HG03139 (cell line): ENCODE results near the gene METRN.
"Not testable (repeated sequence)": the region's sequence is repeated elsewhere in the genome, so short reads cannot be mapped to it uniquely, and the experiment has no call there.

Source experiments
- ATAC-seq: cut with Tn5 transposase; IDR thresholded peaks from one replicate; pipeline ENCODE4 v1.9.1; 2021; ENCODE audit not compliant: unreplicated experiment

The METRN gene

DNA sequence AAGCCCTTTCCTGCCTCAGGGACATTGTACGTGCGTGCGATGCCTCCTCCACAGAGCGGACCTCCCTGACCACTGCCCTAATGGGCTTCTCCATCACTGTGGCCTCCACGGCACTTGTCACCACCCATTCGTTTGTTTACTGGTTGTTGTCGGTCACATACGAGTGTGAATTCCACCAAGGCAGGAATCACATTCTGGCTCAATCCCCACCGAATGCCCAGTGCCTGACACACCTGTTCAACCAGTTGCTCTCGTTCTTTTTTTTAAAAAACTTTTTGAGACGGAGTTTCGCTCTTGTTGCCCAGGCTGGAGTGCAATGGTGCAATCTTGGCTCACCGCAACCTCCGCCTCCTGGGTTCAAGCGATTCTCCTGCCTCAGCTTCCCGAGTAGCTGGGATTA lies 23.7 kb upstream of the METRN start:
- not testable (repeated sequence) for ATAC-seq

DNA sequence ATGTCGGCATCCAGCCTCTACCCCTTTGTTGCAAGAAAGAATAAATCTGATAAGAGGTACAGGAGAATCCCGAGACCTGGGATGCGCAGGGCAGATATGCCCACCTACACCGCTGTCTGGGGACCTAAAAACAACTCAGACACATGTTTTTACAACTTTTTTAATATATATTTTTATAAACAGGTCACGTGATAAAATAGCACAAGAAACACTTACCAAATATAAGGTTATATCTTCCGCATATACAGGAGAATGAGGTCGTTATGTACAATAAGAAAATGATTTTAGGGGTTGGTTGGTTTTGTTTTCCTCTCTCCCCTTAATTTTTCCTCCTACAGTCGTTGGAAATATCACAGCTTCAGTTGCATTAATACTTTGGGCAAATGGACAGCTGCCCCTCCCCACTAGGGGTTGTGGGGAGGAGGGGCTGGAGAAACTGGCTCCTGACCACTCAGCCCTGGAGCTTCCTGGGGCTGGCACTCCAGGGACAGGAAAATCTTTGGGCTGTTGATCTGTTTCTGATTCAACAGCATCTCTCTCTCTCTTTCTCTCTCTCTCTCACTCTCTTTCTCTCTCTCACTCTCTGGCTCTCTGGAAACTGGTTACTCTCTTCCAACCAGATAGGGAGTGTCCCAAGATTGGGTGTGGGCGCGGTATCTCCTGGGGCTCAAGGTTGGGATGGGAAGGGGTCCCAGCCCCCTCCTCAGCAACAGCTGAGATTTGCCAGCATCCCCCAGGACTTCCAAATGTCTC lies 22.4 kb upstream of the METRN start:
- ATAC-seq: no peak

DNA sequence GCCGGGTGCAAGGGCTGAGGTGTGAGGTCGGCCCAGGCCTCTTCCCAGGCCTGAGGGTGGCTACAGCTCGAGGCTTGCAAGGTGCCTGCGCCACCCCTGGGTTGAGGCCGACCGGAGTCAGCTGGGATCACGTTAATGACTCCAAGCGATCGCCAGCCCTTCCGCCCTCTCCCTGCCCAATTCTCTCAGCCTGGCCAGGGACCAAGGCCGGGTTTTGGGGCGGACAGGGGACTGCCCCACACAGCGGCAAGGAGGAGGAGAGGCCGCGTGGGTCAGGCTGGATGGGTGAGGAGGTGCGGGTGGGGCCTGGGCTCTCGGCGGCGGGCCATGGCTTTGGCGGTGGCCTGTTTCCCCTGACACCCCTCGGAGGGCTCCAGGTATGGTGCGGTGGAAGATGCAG lies 21.6 kb upstream of the METRN start:
- no peak for ATAC-seq

- ATAC-seq: no peak
Observed at GRCh38 chr16:693766-694165, 21.2 kb upstream of the METRN start.

- ATAC-seq: no peak
Observed at GRCh38 chr16:694187-694862, 20.6 kb upstream of the METRN start.

DNA sequence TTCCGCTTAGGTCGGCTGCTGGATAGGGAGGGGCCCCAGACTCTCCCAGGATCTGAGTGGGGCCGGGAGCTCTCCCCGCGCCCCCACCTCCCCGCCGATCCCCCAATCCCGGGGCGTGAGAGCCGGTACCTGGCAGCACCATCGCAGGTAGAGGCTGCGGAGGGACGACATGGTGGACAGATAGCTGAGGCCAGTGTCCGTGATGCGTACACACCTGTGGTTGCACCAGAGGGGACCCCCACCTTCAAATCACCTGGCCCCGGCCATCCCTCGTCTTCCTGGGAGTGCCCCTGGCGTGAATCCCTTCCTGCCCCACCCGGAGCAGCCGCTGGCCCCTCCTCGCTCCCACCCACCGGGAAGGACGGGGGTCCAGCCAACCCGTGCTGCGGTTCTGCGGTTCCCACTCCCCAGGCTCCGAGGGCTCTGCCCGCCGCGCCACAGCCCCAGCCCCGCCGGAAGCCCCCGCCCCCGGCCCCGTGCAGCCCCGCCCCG lies 20.0 kb upstream of the METRN start:
- no peak for ATAC-seq

GRCh38 chr16:695355-696089 lies 19.4 kb upstream of the METRN start:
- no peak for ATAC-seq

GRCh38 chr16:698911-699671 lies 15.8 kb upstream of the METRN start:
- ATAC-seq: no peak

DNA sequence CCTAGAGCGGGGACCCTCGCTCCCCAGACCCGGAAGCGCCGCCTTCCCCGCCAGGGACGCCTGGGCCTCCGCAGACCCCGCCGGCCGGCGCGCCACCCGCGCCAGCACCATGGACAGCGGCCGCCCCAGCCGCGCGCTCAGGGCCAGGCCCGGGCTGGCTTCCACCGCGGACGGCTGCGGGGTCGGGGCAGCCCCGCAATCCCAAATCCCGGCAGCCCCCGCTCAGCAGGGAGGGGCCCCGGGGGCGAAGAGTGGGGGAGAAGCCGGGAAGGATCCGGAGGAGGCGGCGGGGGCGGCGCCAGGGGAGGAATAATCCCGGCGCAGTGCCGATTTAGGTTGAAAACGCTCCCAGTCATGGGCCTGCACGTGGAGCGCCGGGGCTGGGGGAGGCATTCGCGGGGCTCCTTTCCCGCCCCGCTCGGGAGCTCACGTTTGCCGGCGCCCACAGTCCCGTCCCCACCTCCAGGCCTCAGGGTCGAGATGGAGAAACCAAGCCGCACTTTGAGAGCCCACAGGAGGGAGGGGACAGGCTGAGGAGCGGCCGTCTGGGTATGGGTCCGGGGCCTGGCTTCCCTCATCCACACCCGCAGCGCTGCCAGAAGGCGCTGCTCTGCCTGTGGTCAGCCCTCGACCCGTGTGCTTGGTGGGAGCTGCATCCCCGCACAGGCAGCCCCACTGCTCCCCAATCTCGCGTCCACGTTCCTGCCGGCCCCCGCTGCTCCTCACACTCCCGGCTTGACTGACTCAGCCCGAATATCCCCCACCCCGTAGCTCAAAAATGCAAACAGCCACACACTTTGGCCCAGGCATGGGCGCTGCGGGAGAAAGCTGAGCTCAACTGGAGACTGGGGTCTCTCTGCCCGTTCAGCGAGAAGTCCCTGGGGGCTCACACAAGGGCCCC lies 14.0 kb upstream of the METRN start:
- ATAC-seq: no peak

DNA sequence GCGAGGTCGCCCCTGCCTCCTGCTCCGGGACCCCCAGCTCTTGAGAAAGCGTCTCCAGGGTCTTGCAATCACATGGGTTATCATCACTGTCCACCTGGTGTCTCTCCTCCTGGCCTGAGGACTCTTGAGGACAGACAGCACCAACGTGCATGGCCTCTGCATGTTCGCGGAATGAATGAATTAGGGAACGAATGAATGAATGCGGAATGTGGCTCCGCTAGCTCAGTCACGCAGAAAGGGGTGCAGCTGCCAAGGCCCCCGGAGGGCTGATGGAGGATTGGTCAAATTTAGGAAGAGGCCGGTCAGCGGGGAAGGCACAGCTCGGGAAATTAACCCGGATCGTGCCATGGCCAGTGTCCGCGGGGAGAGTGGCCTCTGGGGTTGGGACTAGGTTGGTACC lies 12.6 kb upstream of the METRN start:
- no peak for ATAC-seq

DNA sequence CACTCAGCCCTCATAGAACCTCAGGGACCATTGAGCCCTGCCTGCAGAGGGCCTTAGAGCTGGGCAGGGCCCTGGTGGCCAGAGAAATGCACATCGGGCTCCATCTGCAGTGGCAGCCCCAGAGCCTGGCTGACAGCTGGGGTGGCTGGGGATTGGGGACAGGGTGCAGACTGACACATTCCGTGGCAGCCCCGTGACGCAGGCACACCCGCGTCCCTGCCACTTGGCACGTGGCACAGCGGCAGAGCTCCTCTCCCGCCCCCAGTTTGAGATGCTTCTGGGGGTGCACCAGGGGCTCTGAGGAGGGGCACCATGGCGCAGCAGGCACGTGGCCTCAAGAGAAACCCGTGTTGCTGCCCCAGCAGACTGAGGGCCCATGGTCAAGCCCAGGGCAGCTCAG lies 11.5 kb upstream of the METRN start:
- ATAC-seq: no peak

GRCh38 chr16:704047-704446 lies 10.9 kb upstream of the METRN start:
- ATAC-seq: no peak

GRCh38 chr16:704552-705380 lies 10.2 kb upstream of the METRN start:
- ATAC-seq: no peak

- ATAC-seq: no peak
Observed at GRCh38 chr16:705431-706188, 9.3 kb upstream of the METRN start, which contains the start of gene FBXL16. TSS of gene FBXL16 (minus strand) at chr16:705801. CDS start at chr16:697405, 8,396 bp downstream.

DNA sequence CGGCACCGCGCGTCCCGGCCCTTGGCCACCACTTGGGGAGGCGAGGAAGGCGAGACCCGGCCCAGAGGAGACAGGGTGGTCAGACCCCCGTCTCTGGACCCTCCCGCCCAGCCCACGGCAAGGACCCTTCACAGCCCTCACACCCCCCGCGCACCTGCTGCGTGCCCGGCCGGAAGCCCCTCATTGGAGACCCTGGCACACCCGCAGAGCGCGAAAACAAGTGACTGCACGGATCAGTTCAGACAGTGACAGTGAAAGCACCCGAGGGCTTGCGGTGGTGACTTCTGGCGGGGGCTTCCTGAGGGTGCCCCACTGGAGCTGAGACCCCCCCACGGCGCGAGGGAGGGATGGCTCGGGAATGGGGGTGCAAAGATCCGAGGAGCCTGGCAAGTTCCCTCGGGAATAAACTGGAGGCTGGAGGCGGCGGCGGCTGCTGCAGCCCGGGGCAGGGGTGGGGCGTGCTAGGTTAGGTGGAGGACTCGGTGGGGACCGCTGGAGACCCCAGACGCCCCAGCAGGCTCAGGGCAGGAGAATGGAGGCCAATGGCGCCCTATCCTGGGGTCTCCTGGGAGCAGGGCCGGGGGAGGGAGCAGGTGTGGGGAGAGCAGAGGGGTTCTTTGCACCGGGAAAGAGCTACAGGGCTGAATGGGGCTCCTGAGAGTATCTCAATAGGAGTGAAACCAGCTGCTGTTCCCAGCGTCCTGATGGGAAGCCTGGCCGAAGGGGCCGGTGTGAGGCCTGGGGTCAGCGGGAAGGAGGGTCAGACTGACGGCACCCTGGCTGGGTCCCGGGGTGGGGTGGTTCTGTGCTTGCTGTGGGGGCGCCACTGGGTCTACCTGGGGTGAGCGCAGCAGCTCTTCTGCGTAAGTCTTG lies 8.5 kb upstream of the METRN start:
- no peak for ATAC-seq

DNA sequence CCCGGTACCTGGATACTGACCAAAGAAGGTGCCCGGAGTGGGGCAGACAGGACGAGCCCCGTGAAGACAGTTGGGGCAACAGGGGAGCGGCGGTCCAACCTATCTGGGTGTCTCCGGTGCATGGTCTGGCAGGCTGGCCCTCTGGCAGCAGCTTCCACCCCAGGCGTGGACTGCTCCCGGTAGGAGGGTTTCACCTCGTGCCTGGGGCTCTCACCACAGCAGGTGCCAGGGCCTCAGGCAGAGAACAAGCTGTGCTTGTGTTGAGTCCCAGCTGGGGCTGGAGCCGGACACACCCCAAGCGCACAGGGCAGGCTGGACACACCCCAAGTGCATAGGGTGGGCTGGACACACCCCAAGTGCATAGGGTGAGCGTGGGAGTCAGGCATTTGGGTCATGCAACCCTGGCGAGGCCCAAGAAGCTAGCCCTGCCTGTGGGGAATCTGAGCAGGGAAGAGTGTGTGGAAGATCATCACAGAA lies 7.8 kb upstream of the METRN start:
- no peak for ATAC-seq

DNA sequence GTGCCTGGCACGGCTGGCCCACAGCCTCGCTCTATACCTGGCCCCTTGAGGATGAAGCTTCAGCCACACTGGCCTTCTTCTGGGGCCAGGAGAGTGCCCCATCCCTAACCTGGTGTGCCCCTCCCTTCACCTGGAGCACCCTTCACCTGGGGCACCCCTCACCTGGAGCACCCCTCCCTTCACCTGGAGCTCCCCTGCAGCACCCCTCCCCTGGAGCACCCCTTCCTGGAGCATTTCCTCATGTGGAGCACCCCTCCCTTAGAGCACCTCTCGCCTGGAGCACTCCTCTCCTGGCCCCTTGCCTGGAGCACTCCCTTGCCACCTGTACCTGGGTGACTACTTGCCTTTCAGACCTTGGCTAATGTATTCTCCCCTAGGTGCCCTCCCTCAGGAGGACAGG lies 6.9 kb upstream of the METRN start:
- ATAC-seq: no peak
